Measurements from ENCODE around the gene HLA-DRA.

DNA sequence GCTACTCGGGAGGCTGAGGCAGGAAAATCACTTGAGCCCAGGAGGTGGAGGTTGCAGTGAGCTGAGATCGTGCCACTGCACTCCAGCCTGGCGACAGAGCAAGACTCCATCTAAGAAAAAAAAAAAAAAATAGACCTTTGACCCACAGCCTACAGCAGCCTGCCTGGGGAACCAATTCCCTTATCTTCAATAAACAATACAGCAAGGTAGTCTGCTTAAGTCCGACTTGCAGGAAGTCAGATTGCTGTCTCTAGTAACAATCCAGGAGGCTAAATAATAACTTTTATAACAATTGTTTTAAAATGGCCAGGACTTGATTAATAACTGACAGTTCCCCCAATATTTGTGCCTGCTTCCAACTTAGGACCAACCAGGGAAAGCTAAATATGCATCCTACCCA is 13.3 kb upstream of the HLA-DRA start:
- TF ChIP-seq CTCF (IDR thresholded peaks at IDR 0.05) = no peak
- TF ChIP-seq POLR2A (IDR thresholded peaks at IDR 0.05) = no peak
- TF ChIP-seq POLR2AphosphoS5 (IDR thresholded peaks at IDR 0.05; ENCODE audit: insufficient read depth in 1 of 2, low read depth in 1 of 2) = no peak

Measured in vagina (tissue), 2 donors.